ENCODE results near the gene SYNPR.
"Not testable (repeated sequence)": the region's sequence is repeated elsewhere in the genome, so short reads cannot be mapped to it uniquely, and the experiment has no call there.

The SYNPR gene

DNA sequence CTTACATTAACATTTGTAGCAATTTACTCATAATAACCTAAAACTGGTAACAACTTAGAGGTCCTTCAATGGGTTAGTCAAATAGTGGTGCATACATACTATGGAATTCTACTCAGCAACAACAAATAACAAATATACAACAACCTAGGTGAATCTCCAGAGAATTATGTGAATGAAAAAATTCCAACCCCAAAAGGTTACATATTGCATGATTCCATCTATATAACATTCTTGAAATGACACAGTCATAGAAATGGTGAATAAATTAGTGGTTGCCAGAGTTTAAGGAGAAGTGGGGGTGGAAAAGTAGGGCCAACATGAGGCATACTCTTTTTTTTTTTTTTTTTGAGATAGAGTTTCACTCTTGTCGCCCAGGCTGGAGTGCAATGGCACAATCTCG, 361.7 kb downstream of the SYNPR start:
- no peak for DNase-seq

DNA sequence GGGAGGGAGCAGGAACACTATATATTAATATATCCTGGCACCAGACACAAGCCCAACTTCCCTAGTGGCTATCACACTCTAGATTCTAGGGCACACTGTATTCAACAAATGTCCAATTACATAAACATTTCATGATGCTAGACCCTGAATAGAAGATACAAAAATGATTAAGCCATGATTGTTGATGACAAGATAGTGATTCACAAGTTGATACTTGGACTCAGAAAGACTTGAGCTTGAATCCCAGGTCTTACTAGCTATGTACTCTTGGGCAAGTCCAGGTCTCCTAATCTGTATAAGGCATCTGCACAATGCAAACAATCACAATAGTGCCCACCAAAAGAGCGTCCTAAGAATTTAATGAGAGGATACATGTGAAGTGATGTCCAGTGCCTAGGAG, 364.4 kb downstream of the SYNPR start:
- DNase-seq = no peak

DNA sequence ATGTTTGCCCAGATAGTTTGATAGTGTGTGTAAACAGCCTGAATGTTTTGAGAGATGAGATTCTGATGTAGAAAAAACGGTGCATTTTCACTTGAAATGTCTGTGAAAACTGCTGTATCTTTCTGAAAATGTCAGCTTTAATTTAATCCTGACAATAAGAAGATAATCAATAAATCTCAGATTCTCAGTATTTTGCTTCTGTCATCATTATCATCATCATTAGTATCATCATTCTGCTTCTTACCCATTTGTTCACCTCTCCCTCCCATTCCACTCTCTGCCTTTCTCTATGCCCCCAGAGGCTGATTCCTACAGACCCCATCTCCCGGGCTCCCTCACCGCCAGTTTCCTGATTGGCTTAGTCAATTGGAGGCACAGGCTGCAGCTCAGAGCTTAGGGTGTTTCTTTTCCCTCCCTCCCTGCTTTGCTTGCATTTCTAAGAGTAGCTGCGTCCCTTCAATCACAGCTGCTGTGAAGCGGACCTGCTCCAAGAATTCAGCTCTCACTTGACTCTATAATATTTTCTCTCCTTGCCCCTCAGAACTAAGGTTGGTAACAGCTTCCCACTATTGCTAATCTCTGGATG, 366.2 kb downstream of the SYNPR start:
- no peak for DNase-seq

DNA sequence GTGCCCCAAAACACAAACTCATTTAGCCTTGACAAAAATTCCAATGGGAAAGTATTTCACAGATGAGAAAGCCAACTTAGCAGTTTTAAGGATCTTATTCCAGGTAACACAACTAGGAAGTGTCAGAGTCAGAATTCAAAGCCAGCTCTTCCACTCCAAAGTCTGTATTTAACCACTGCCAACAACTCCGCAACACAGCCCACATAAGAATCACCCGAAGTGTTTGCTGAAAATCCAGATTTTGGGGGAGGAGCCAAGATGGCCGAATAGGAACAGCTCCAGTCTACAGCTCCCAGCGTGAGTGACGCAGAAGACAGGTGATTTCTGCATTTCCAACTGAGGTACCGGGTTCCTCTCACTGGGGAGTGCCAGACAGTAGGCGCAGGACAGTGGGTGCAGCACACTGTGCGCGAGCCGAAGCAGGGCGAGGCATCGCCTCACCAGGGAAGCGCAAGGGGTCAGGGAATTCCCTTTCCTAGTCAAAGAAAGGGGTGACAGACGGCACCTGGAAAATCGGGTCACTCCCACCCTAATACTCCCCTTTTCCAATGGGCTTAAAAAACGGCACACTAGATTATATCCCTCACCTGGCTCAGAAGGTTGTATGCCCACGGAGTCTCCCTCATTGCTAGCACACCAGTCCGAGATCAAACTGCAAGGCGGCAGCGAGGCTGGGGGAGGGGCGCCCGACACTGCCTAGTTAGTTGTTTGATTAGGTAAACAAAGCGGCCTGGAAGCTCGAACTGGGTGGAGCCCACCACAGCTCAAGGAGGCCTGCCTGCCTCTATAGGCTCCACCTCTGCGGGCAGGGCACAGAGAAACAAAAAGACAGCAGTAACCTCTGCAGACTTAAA, 367.0 kb downstream of the SYNPR start:
- DNase-seq = not testable (repeated sequence)

DNA sequence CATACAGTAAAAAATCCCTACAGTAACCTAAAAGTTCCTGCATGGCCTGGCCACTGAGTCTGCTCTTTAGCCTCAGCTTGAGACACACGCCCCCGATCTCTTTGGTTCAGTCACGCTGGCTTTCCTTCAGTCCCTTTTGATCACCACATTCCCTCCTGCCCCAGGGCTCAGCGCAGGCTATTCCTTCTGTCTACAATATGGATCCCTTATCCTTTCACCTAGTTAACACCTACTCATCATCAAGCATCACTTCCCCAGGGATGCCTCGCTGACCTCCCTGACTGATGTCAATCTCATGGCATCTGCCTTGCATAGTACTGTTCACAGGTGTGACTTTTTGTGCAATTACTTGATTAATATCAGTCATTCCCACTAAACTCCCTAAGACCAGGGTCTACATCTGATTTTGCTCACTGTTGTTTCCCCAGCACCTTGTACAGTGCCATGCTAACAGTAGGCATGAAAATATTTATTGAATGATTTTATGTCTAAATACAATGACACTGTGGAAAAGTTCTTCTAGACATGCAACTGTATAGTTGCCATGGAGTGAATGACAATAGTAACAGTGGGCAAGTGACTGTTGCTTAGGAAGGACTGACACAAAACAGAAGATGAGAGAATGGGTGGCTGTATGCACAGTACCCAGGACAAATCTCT, 374.1 kb downstream of the SYNPR start, which contains the start of gene SNTN:
TSS of gene SNTN (plus strand) at position 610 of the 660 bp plus-strand sequence. CDS start at position 623, 13 bp downstream.
- no peak for DNase-seq

DNA sequence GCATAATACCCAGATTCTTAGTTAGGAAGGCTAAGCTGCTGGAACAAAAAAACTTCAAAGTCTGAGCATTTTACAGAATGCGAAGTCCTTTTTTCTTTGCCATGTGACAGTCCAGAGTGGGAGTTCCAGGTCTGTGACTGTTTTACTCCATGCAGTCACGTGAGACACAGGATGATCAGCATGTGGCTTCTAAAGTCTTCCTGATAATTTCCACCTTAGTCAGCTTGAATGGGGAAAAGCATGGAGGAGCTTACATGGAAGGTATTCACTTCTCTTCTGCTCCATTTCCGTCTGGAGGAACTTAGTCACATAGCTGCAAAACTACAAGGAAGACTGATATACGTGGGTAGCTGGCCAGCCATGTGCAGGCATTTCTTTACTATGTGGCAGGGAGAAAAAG, 376.1 kb downstream of the SYNPR start:
- no peak for DNase-seq

DNA sequence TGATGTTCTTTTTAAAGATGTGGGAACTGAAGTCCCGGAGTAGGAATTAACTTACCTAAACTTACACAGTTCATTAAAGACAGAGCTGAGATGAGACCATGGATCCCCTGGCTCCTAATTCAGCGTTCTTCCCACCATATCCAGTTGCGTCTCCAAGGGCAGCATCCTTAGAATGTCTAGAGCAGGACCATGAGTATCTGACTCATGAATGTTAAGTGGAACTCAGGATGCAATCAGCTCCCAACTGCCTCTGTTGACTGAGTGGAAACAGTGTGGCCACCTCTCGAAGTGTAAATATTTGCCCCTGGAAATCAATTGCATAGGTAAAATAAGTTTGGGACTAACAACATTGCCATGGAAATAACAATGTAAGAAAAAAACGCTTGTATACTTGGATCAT, 376.8 kb downstream of the SYNPR start:
- DNase-seq = no peak

DNA sequence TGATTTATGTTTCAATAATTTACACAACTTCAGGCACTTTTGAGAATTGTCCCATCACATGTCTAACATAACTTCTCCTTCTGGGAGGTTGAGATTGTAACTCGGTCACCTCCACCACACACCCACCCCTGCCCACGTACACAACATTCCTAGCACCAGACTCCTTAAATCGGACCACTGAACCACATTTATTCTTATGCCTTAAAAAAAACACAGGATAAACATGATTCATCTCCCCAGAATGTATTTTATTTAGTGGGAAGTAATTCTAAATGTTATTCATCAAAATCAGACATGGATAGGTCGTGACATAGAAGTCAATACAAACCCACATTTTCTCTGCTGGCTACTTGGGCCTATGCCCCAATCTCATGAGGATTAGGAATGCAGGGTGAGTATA, 377.4 kb downstream of the SYNPR start:
- DNase-seq = no peak

DNA sequence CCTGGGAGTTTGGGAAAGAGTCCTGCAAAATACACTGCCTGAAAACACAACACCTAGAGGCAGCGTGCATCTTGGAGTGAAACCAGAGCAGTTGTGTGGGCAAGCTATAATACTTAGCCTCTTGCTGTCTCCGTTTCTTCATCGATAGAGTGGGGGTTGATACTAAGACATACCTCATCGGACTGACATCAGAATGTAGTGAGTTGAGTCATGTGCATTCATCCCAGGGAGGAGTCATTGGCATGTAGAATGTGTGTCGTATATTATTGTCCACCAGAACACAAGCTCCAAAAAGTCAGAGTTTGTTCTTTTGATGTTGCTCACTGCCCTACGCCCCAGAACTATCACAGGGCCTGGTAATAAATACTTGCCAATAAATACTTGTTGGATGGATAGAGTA, 378.7 kb downstream of the SYNPR start:
- no peak for DNase-seq

DNA sequence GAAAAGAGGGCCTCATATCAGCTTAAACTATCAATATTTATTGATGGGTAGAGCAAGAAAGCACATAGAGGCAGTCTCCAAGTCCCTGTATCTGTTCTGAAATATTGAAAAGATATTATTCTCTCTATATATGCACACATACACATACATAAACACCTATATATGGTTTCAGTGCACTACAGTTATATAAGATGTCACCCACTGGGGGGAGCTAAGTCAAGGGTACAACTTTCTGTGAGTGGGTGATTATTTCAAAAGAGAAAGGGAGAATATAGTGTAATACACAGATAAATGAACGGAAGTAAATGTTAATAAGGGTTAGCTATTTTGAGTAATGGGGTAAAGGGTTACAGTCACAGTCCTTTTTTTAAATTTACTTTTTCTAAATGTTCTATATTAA, 383.1 kb downstream of the SYNPR start:
- DNase-seq = no peak

DNA sequence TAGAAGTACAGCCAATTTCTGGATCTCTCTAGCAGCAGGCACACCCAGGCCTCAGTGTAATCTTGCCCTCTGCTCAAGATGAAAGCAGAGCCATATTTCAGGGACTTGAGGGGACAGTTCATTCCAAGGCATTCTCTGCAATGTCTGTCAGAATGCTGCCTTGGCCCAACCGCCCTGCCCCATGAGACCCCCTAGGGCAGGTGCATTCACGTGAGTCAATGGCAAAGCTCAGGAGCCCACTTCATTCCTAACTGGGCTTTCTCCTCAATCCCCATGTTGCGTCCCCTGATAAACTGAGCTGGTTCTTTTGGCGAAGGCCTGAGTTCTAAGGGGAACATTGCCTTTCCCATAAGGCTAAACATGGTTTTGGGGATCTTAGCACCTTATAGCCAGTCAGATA, 383.9 kb downstream of the SYNPR start:
- no peak for DNase-seq

DNA sequence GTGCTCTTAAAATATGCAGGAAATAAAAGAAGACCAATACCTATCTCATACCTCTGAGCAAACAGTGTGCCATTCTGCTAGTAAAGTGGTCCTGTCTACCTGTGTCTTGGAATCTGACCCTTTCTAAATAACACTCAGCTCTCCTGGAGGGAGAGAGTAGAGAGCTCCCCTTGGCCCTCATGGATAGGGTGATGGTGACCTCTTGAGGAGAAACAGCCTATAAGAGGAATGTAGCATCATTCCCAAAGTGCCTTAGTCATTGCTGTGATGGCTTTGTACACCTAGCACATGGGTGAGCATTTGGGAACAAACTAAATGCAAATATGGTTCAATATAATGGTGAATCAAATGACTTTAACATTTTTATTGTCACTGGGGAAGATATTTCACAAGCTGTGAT, 384.4 kb downstream of the SYNPR start:
- no peak for DNase-seq
